GM12892 (cell line): ENCODE data around the gene SH3D19.

ENCODE experiments used
- POLR2A ChIP-seq: IDR thresholded peaks from 2 replicates; pipeline ENCODE4 v1.6.1; 2011; ENCODE audit warnings: low read depth, low read length, control low read depth
- POLR2AphosphoS5 ChIP-seq: IDR thresholded peaks from 2 replicates; pipeline ENCODE4 v1.6.1; 2011; ENCODE audit warnings: low read depth, low read length, control low read depth

DNA sequence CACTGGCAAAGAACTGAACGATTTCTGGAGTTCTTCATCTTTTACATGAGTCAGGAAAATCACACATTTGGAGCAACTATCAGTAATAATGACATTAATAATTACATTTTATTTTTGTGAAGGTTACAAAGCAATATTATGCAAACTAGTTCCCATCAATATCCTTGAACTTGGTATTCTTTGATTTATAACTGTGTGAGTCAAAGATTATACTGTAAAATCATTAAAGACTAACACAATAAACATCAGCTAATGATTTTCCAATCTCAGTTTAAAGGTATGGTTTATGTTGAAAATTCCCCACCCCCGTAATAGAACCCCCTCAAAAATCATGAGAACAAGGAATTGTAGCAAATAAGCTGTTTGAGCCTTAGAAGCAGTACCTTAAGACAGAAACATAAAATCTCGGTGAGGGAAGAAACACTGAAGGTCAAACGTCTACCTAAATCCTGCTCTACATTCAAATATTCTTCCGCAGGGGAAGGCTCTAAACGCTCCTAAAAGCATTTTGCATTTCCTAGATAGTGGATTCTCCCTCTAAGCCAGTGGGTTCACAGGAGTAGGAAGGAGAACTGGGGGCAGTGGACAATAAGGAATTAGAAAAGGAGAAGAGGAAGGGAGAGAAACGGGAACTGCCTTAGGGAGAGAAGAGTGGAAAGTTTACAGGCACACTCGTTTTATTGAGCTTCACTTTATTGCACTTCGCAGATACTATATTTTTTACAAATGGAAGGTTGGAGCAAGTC lies 22.3 kb upstream of the SH3D19 start:
- no peak for TF ChIP-seq POLR2A
- no peak for TF ChIP-seq POLR2AphosphoS5
